Osteoblast (primary cell): ENCODE measurements around the gene SMIM26. TPM values are rescaled to one million over a fixed set of nuclear protein-coding genes. Genes with fewer than 3 reads are reported as not detected.

Source experiments
- DNase-seq: peaks from one replicate; pipeline ENCODE4 v3.0.0; 2011; ENCODE audit warnings: low spot score, mixed read lengths; ENCODE audit not compliant: insufficient read length; ENCODE audit errors: missing footprints
- H2AFZ ChIP-seq: 2 replicates; pipeline ENCODE4 v1.6.0; 2011; ENCODE audit warnings: mild to moderate bottlenecking, low read length
- H3K27ac ChIP-seq: 2 replicates; pipeline ENCODE4 v1.5.1; 2011; ENCODE audit warnings: mild to moderate bottlenecking, low read depth, low read length, moderate library complexity
- H3K27me3 ChIP-seq: 2 replicates; pipeline ENCODE4 v1.6.0; 2012; ENCODE audit warnings: mild to moderate bottlenecking, control low read depth, inconsistent platforms, low read length, moderate library complexity; ENCODE audit not compliant: insufficient read depth
- H3K36me3 ChIP-seq: 2 replicates; pipeline ENCODE4 v1.5.1; 2011; ENCODE audit warnings: mild to moderate bottlenecking, low read length, control low read depth, moderate library complexity; ENCODE audit not compliant: insufficient read depth
- H3K4me1 ChIP-seq: 2 replicates; pipeline ENCODE4 v1.5.1; 2011; ENCODE audit warnings: mild to moderate bottlenecking, low read length, control low read depth, moderate library complexity; ENCODE audit not compliant: insufficient read depth
- H3K4me2 ChIP-seq: 2 replicates; pipeline ENCODE4 v1.6.0; 2011; ENCODE audit warnings: mild to moderate bottlenecking, low read length; ENCODE audit not compliant: insufficient read depth
- H3K4me3 ChIP-seq: fragments of 200-600 bp; sonication (generic); 3 replicates; pipeline ENCODE4 v1.5.1; 2012; ENCODE audit warnings: mild to moderate bottlenecking, low read length, inconsistent platforms; ENCODE audit not compliant: insufficient read depth
- H3K79me2 ChIP-seq: 2 replicates; pipeline ENCODE4 v1.6.0; 2012; ENCODE audit warnings: mild to moderate bottlenecking, low read length, control low read depth, inconsistent platforms; ENCODE audit not compliant: insufficient read depth
- H3K9me3 ChIP-seq: 2 replicates; pipeline ENCODE4 v1.5.1; 2011; ENCODE audit warnings: low read depth, low read length, control low read depth
- H4K20me1 ChIP-seq: 2 replicates; pipeline ENCODE4 v1.6.0; 2012; ENCODE audit warnings: mild to moderate bottlenecking, low read length, control low read depth; ENCODE audit not compliant: insufficient read depth
- CTCF ChIP-seq: IDR thresholded peaks from 2 replicates; pipeline ENCODE4 v1.5.1; 2011; ENCODE audit warnings: mild to moderate bottlenecking, low read depth, low read length, moderate library complexity; ENCODE audit errors: extremely low read depth
- total RNA-seq: library from RNA; depleted of rRNA; stranded (reverse); fragments of >200 nt; gene quantifications from 2 replicates; pipeline ENCODE4 v1.2.3, GENCODE V29; 2012

SMIM26 gene
- total RNA-seq, 1 donor: 59.7 TPM

GRCh38 chr20:18527339-18527738, 39.9 kb upstream of the SMIM26 start:
- peak overlapping the region; percentile 16 for H3K4me2 ChIP-seq
- TF ChIP-seq CTCF: no peak
- H3K79me2 ChIP-seq: peaks cover 6% of the 10 kb centered on the region
- no peaks in the 10 kb centered on the region for H3K27me3 ChIP-seq
- peaks cover 61% of the 10 kb centered on the region for H3K36me3 ChIP-seq
- H3K27ac ChIP-seq: peak overlapping the region; percentile 78
- H3K9me3 ChIP-seq: no peaks in the 10 kb centered on the region
- H3K4me3 ChIP-seq: no peak overlapping the region
- no peak for DNase-seq
- no peaks in the 10 kb centered on the region for H4K20me1 ChIP-seq
- H2AFZ ChIP-seq: no peak overlapping the region
- peaks cover 34% of the 10 kb centered on the region for H3K4me1 ChIP-seq

- H3K27ac ChIP-seq: peak overlapping the region; percentile 78
- peak; percentile 93 for DNase-seq
Observed at GRCh38 chr20:18527836-18528235, 39.4 kb upstream of the SMIM26 start.

GRCh38 chr20:18529041-18529440, 38.2 kb upstream of the SMIM26 start:
- no peak overlapping the region for H3K27ac ChIP-seq
- H3K4me1 ChIP-seq: peaks cover 44% of the 10 kb centered on the region
- H3K4me3 ChIP-seq: no peak overlapping the region
- no peaks in the 10 kb centered on the region for H3K27me3 ChIP-seq
- DNase-seq: no peak
- H4K20me1 ChIP-seq: no peaks in the 10 kb centered on the region
- no peak for TF ChIP-seq CTCF
- H3K79me2 ChIP-seq: peaks cover 6% of the 10 kb centered on the region
- H2AFZ ChIP-seq: no peak overlapping the region
- H3K9me3 ChIP-seq: no peaks in the 10 kb centered on the region
- H3K36me3 ChIP-seq: peaks cover 75% of the 10 kb centered on the region
- H3K4me2 ChIP-seq: no peak overlapping the region

More at GRCh38 chr20:18527836-18528235, 39.4 kb upstream of the SMIM26 start:
- no peak overlapping the region for H2AFZ ChIP-seq
- no peaks in the 10 kb centered on the region for H4K20me1 ChIP-seq
- no peaks in the 10 kb centered on the region for H3K9me3 ChIP-seq
- TF ChIP-seq CTCF: peak; percentile 20
- peaks cover 34% of the 10 kb centered on the region for H3K4me1 ChIP-seq
- peaks cover 6% of the 10 kb centered on the region for H3K79me2 ChIP-seq
- no peak overlapping the region for H3K4me3 ChIP-seq
- H3K4me2 ChIP-seq: peak overlapping the region; percentile 16
- peaks cover 66% of the 10 kb centered on the region for H3K36me3 ChIP-seq
- H3K27me3 ChIP-seq: no peaks in the 10 kb centered on the region

GRCh38 chr20:18532626-18533025, 34.6 kb upstream of the SMIM26 start:
- Histone ChIP-seq H3K4me3 (no peak overlapping the region), H3K9me3 (no peaks in the 10 kb centered on the region), H3K27me3 (no peaks in the 10 kb centered on the region), H4K20me1 (no peaks in the 10 kb centered on the region), H3K36me3 (peaks cover 70% of the 10 kb centered on the region), H2AFZ (no peak overlapping the region), H3K4me2 (no peak overlapping the region), H3K4me1 (peaks cover 19% of the 10 kb centered on the region), H3K79me2 (peaks cover 6% of the 10 kb centered on the region), H3K27ac (no peak overlapping the region)
- no peak for DNase-seq
- no peak for TF ChIP-seq CTCF
